ENCODE measurements around the gene PLBD1. TPM values are rescaled to one million over a fixed set of nuclear protein-coding genes. Genes with fewer than 3 reads are reported as not detected.

Gene PLBD1
- polyA plus RNA-seq, 4 donors, result 7.8 to 44.9 (median 18.3) TPM

- no peak overlapping the region for H3K4me3 ChIP-seq (ENCODE audit: low read depth in 1 of 3, low read length in 3 of 3)
- WGBS, 3 donors, result 68 to 72% (median 68%) methylated on average over 3 of the region's 3 CpGs
- H3K4me1 ChIP-seq (ENCODE audit: control insufficient read depth in 3 of 3, insufficient read depth in 2 of 3, low read depth in 1 of 3, low read length in 2 of 3), result no peaks in the 10 kb centered on the region
- H3K27me3 ChIP-seq (ENCODE audit: control insufficient read depth in 3 of 3, insufficient read depth in 3 of 3, low read length in 3 of 3), result no peaks in the 10 kb centered on the region
- peaks cover 3 to 4% (median 4%) of the 10 kb centered on the region in 3 donors for H3K36me3 ChIP-seq (ENCODE audit: control insufficient read depth in 3 of 3, insufficient read depth in 2 of 3, low read depth in 1 of 3, low read length in 3 of 3)
- no peak overlapping the region for H3K27ac ChIP-seq (ENCODE audit: low read depth in 1 of 3, low read length in 2 of 3)
- no peaks in the 10 kb centered on the region for H3K9me3 ChIP-seq (ENCODE audit: control insufficient read depth in 2 of 2, insufficient read depth in 1 of 2, low read depth in 1 of 2, low read length in 1 of 2)
- no peak for FAIRE-seq
- DNase-seq, result no peak
Observed at GRCh38 chr12:14510574-14510973, 57.1 kb downstream of the PLBD1 start.

GRCh38 chr12:14505626-14506596 lies 61.8 kb downstream of the PLBD1 start:
- WGBS, 3 donors, result 90 to 94% (median 91%) methylated on average over 6 of the region's 6 CpGs
- FAIRE-seq, result no peak
- Histone ChIP-seq H3K36me3 (ENCODE audit: control insufficient read depth in 3 of 3, insufficient read depth in 2 of 3, low read depth in 1 of 3, low read length in 3 of 3) (peaks cover 4 to 8% (median 5%) of the 10 kb centered on the region in 3 donors), H3K4me3 (ENCODE audit: low read depth in 1 of 3, low read length in 3 of 3) (no peak overlapping the region), H3K27ac (ENCODE audit: low read depth in 1 of 3, low read length in 2 of 3) (no peak overlapping the region), H3K27me3 (ENCODE audit: control insufficient read depth in 3 of 3, insufficient read depth in 3 of 3, low read length in 3 of 3) (no peaks in the 10 kb centered on the region), H3K4me1 (ENCODE audit: control insufficient read depth in 3 of 3, insufficient read depth in 2 of 3, low read depth in 1 of 3, low read length in 2 of 3) (no peaks in the 10 kb centered on the region), H3K9me3 (ENCODE audit: control insufficient read depth in 2 of 2, insufficient read depth in 1 of 2, low read depth in 1 of 2, low read length in 1 of 2) (no peaks in the 10 kb centered on the region)
- no peak for DNase-seq

- no peaks in the 10 kb centered on the region for H3K9me3 ChIP-seq (ENCODE audit: control insufficient read depth in 2 of 2, insufficient read depth in 1 of 2, low read depth in 1 of 2, low read length in 1 of 2)
- H3K36me3 ChIP-seq (ENCODE audit: control insufficient read depth in 3 of 3, insufficient read depth in 2 of 3, low read depth in 1 of 3, low read length in 3 of 3), result peaks cover 16 to 31% (median 30%) of the 10 kb centered on the region in 3 donors
- no peak overlapping the region for H3K4me3 ChIP-seq (ENCODE audit: low read depth in 1 of 3, low read length in 3 of 3)
- 86 to 97% (median 94%) methylated on average over 2 of the region's 2 CpGs for WGBS, 3 donors
- DNase-seq (no peak), FAIRE-seq (no peak)
- no peaks in the 10 kb centered on the region for H3K4me1 ChIP-seq (ENCODE audit: control insufficient read depth in 3 of 3, insufficient read depth in 2 of 3, low read depth in 1 of 3, low read length in 2 of 3)
- no peaks in the 10 kb centered on the region for H3K27me3 ChIP-seq (ENCODE audit: control insufficient read depth in 3 of 3, insufficient read depth in 3 of 3, low read length in 3 of 3)
- no peak overlapping the region for H3K27ac ChIP-seq (ENCODE audit: low read depth in 1 of 3, low read length in 2 of 3)
Observed at GRCh38 chr12:14495326-14495725, 72.4 kb downstream of the PLBD1 start.

- Histone ChIP-seq H3K4me1 (ENCODE audit: control insufficient read depth in 3 of 3, insufficient read depth in 2 of 3, low read depth in 1 of 3, low read length in 2 of 3) (no peaks in the 10 kb centered on the region), H3K9me3 (ENCODE audit: control insufficient read depth in 2 of 2, insufficient read depth in 1 of 2, low read depth in 1 of 2, low read length in 1 of 2) (no peaks in the 10 kb centered on the region), H3K27me3 (ENCODE audit: control insufficient read depth in 3 of 3, insufficient read depth in 3 of 3, low read length in 3 of 3) (no peaks in the 10 kb centered on the region), H3K4me3 (ENCODE audit: low read depth in 1 of 3, low read length in 3 of 3) (no peak overlapping the region), H3K27ac (ENCODE audit: low read depth in 1 of 3, low read length in 2 of 3) (no peak overlapping the region), H3K36me3 (ENCODE audit: control insufficient read depth in 3 of 3, insufficient read depth in 2 of 3, low read depth in 1 of 3, low read length in 3 of 3) (peaks cover 15 to 38% (median 18%) of the 10 kb centered on the region in 3 donors)
- no peak for DNase-seq
- WGBS, 3 donors, result 95 to 96% (median 96%) methylated on average over 2 of the region's 2 CpGs
- FAIRE-seq, result no peak
Observed at GRCh38 chr12:14482886-14483285, 84.8 kb downstream of the PLBD1 start.

GRCh38 chr12:14482361-14482760 lies 85.3 kb downstream of the PLBD1 start:
- H3K27ac ChIP-seq (ENCODE audit: low read depth in 1 of 3, low read length in 2 of 3), result no peak overlapping the region
- H3K36me3 ChIP-seq (ENCODE audit: control insufficient read depth in 3 of 3, insufficient read depth in 2 of 3, low read depth in 1 of 3, low read length in 3 of 3), result peaks cover 15 to 37% (median 18%) of the 10 kb centered on the region in 3 donors
- no peaks in the 10 kb centered on the region for H3K27me3 ChIP-seq (ENCODE audit: control insufficient read depth in 3 of 3, insufficient read depth in 3 of 3, low read length in 3 of 3)
- DNase-seq (no peak), FAIRE-seq (no peak)
- no peaks in the 10 kb centered on the region for H3K9me3 ChIP-seq (ENCODE audit: control insufficient read depth in 2 of 2, insufficient read depth in 1 of 2, low read depth in 1 of 2, low read length in 1 of 2)
- 100% methylated on average over 1 of the region's 1 CpG for WGBS, 3 donors
- no peaks in the 10 kb centered on the region for H3K4me1 ChIP-seq (ENCODE audit: control insufficient read depth in 3 of 3, insufficient read depth in 2 of 3, low read depth in 1 of 3, low read length in 2 of 3)
- no peak overlapping the region for H3K4me3 ChIP-seq (ENCODE audit: low read depth in 1 of 3, low read length in 3 of 3)

GRCh38 chr12:14481201-14481600 lies 86.5 kb downstream of the PLBD1 start:
- FAIRE-seq (no peak), DNase-seq (no peak)
- Histone ChIP-seq H3K36me3 (ENCODE audit: control insufficient read depth in 3 of 3, insufficient read depth in 2 of 3, low read depth in 1 of 3, low read length in 3 of 3) (peaks cover 14 to 33% (median 18%) of the 10 kb centered on the region in 3 donors), H3K9me3 (ENCODE audit: control insufficient read depth in 2 of 2, insufficient read depth in 1 of 2, low read depth in 1 of 2, low read length in 1 of 2) (peaks cover 0 to under 1% of the 10 kb centered on the region in 2 donors), H3K27ac (ENCODE audit: low read depth in 1 of 3, low read length in 2 of 3) (no peak overlapping the region), H3K4me1 (ENCODE audit: control insufficient read depth in 3 of 3, insufficient read depth in 2 of 3, low read depth in 1 of 3, low read length in 2 of 3) (no peaks in the 10 kb centered on the region), H3K27me3 (ENCODE audit: control insufficient read depth in 3 of 3, insufficient read depth in 3 of 3, low read length in 3 of 3) (no peaks in the 10 kb centered on the region), H3K4me3 (ENCODE audit: low read depth in 1 of 3, low read length in 3 of 3) (no peak overlapping the region)

GRCh38 chr12:14479004-14479403 lies 88.7 kb downstream of the PLBD1 start:
- WGBS, 3 donors, result 84 to 90% (median 85%) methylated on average over 1 of the region's 1 CpG
- FAIRE-seq, result no peak
- no peak for DNase-seq
- H3K27ac ChIP-seq (ENCODE audit: low read depth in 1 of 3, low read length in 2 of 3), result no peak overlapping the region
- no peaks in the 10 kb centered on the region for H3K27me3 ChIP-seq (ENCODE audit: control insufficient read depth in 3 of 3, insufficient read depth in 3 of 3, low read length in 3 of 3)
- peaks cover 0 to 13% of the 10 kb centered on the region in 2 donors for H3K9me3 ChIP-seq (ENCODE audit: control insufficient read depth in 2 of 2, insufficient read depth in 1 of 2, low read depth in 1 of 2, low read length in 1 of 2)
- H3K4me3 ChIP-seq (ENCODE audit: low read depth in 1 of 3, low read length in 3 of 3), result no peak overlapping the region
- peaks cover 7 to 23% (median 9%) of the 10 kb centered on the region in 3 donors for H3K36me3 ChIP-seq (ENCODE audit: control insufficient read depth in 3 of 3, insufficient read depth in 2 of 3, low read depth in 1 of 3, low read length in 3 of 3)
- H3K4me1 ChIP-seq (ENCODE audit: control insufficient read depth in 3 of 3, insufficient read depth in 2 of 3, low read depth in 1 of 3, low read length in 2 of 3), result no peaks in the 10 kb centered on the region

- DNase-seq (peak in 1 of 2 donors; percentile 4), FAIRE-seq (peak; percentile 53)
- H3K9me3 ChIP-seq (ENCODE audit: control insufficient read depth in 2 of 2, insufficient read depth in 1 of 2, low read depth in 1 of 2, low read length in 1 of 2), result peaks cover 0 to 21% of the 10 kb centered on the region in 2 donors
- no peak overlapping the region for H3K4me3 ChIP-seq (ENCODE audit: low read depth in 1 of 3, low read length in 3 of 3)
- no peaks in the 10 kb centered on the region for H3K4me1 ChIP-seq (ENCODE audit: control insufficient read depth in 3 of 3, insufficient read depth in 2 of 3, low read depth in 1 of 3, low read length in 2 of 3)
- 86 to 93% (median 91%) methylated on average over 4 of the region's 4 CpGs for WGBS, 3 donors
- H3K36me3 ChIP-seq (ENCODE audit: control insufficient read depth in 3 of 3, insufficient read depth in 2 of 3, low read depth in 1 of 3, low read length in 3 of 3), result peaks cover 6 to 11% (median 8%) of the 10 kb centered on the region in 3 donors
- H3K27me3 ChIP-seq (ENCODE audit: control insufficient read depth in 3 of 3, insufficient read depth in 3 of 3, low read length in 3 of 3), result no peaks in the 10 kb centered on the region
- H3K27ac ChIP-seq (ENCODE audit: low read depth in 1 of 3, low read length in 2 of 3), result no peak overlapping the region
Observed at GRCh38 chr12:14473707-14474287, 93.9 kb downstream of the PLBD1 start.

Data from small intestine (tissue), 7 donors.